GM18870 (cell line): ENCODE data around the gene SLC24A3.

Source experiments
- ATAC-seq: cut with Tn5 transposase; IDR thresholded peaks from one replicate; pipeline ENCODE4 v1.9.1; 2021; ENCODE audit warnings: moderate library complexity; ENCODE audit not compliant: unreplicated experiment

The SLC24A3 gene

GRCh38 chr20:19725814-19726525 is 513.5 kb downstream of the SLC24A3 start:
- ATAC-seq = no peak

GRCh38 chr20:19727251-19727847 is 514.9 kb downstream of the SLC24A3 start:
- ATAC-seq = no peak

- no peak for ATAC-seq
Measured at GRCh38 chr20:19729672-19730071, 517.2 kb downstream of the SLC24A3 start.

- ATAC-seq = no peak
Measured at GRCh38 chr20:19730706-19731105, 518.3 kb downstream of the SLC24A3 start.

DNA sequence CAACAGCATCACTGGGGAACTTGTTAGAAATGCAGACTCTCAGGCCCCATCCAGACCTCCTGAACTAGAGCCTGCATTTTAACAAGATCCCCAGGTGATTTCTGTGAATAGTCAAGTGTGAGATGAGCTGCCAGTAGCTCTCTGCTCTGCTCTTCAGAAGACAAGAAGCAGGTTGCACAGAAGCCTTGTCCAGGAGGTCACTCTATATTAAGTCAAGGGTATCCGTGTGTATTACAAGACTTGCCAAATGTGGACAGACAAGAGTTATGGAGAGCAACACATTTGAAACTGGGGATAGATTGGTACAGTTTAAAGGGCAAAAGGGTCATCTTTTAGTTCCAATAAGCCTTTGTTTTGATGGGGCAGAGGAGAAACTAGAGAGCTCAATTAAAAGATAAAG is 522.4 kb downstream of the SLC24A3 start:
- ATAC-seq = no peak

GRCh38 chr20:19735446-19735845 is 523.0 kb downstream of the SLC24A3 start:
- peak; percentile 50 for ATAC-seq

- ATAC-seq = no peak
Measured at GRCh38 chr20:19737025-19737424, 524.6 kb downstream of the SLC24A3 start.

- ATAC-seq = no peak
Measured at GRCh38 chr20:19738951-19739350, 526.5 kb downstream of the SLC24A3 start.

GRCh38 chr20:19739351-19739750 is 526.9 kb downstream of the SLC24A3 start:
- ATAC-seq = no peak

- ATAC-seq = no peak
Measured at GRCh38 chr20:19740512-19740911, 528.1 kb downstream of the SLC24A3 start.

DNA sequence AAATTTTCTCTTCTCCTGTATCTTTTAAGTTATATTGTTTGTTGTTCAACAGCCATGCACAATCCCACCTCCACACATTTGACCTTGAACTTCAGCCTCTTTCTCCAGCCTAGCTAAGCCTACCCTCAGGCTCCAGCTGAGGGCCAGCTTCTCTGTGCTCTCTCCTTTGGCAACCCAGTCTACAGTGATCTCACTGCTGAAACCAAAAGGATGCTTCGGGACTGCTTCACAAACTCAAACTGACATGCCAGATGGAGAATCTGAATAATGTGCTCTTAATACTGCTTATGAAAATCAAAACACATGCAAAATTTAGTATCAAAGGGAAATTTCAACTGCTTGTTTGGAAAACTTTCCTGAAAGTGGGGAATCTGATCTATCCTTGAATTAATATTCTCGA is 529.5 kb downstream of the SLC24A3 start:
- no peak for ATAC-seq

GRCh38 chr20:19742974-19743639 is 530.7 kb downstream of the SLC24A3 start:
- no peak for ATAC-seq

GRCh38 chr20:19743640-19743995 is 531.2 kb downstream of the SLC24A3 start:
- ATAC-seq = no peak

DNA sequence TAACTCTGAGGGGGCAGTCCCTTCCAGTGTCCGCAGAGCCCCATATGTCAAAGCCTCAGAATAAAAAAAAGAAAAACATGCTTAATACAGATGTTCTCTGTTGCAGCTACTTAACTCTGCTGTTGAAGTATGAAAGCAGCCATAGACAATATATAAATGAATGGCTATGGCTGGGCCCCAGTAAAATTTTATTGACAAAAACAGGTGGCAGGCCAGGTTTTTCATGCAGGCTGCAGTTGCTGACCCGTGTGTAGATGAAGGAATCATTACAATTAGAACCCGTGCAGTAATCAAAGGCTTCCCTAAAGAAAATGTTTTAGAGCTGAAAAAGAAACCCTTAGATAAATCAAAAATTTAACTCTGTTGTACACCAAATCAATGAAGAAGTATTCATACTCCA is 532.7 kb downstream of the SLC24A3 start:
- ATAC-seq = no peak

- ATAC-seq = no peak
Measured at GRCh38 chr20:19745584-19745983, 533.1 kb downstream of the SLC24A3 start.

GRCh38 chr20:19746396-19746795 is 534.0 kb downstream of the SLC24A3 start:
- ATAC-seq = no peak

DNA sequence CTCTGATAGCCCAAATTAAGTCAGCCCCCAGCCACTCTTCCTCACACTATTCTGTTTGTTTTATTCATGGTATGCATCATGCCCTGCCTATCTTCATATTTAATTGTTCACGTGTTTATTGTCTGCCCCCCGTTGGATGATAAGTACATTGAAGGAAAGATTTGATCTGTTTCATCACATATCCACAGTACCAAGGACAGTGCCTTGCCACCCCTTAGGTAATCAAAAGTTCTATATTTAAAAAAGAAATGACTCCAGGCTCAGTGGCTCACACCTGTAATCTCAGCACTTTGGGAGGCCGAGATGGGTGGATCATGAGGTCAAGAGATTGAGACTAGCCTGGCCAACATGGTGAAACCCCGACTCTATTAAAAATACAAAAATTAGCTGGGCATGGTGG is 535.5 kb downstream of the SLC24A3 start:
- ATAC-seq = no peak

DNA sequence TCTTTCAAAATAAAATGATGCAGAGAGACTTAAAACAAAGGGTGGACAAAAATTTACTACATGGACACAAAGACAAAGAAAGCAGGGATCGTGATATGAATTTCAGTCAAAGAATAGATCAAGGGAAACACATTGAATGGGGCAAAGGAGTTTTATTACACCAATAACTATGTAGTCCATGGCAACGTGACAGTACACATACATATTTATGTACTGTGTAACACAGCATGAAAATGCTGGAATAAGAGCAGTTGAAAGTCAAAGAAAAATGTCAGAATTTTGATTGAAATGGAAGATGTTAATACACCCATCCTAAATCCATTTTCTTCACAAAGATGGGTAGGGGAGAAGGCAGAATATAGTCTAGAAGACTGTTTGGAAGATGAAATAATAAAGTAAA is 536.2 kb downstream of the SLC24A3 start:
- no peak for ATAC-seq

GRCh38 chr20:19749618-19750071 is 537.2 kb downstream of the SLC24A3 start:
- no peak for ATAC-seq

DNA sequence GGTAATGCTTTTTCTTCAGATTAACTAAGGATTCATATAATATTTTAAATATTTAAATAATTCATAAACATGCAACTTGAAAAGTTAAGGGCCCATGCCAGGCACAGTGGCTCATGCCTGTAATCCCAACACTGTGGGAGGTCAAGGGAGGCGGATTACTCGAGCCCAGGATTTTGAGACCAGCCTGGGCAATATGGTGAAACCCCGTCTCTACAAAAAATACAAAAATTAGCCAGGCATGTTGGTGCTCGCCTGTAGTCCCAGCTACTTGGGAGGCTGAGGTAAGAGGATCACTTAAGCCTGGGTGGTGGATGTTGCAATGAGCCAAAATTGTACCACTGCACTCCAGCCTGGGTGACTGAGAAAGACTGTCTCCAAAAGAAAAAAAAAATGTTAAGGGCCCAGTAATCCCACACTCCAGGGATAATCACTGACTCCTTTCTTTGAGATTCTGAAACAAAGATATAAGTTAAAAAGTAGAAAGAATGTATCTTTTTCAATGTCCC is 537.7 kb downstream of the SLC24A3 start:
- no peak for ATAC-seq

DNA sequence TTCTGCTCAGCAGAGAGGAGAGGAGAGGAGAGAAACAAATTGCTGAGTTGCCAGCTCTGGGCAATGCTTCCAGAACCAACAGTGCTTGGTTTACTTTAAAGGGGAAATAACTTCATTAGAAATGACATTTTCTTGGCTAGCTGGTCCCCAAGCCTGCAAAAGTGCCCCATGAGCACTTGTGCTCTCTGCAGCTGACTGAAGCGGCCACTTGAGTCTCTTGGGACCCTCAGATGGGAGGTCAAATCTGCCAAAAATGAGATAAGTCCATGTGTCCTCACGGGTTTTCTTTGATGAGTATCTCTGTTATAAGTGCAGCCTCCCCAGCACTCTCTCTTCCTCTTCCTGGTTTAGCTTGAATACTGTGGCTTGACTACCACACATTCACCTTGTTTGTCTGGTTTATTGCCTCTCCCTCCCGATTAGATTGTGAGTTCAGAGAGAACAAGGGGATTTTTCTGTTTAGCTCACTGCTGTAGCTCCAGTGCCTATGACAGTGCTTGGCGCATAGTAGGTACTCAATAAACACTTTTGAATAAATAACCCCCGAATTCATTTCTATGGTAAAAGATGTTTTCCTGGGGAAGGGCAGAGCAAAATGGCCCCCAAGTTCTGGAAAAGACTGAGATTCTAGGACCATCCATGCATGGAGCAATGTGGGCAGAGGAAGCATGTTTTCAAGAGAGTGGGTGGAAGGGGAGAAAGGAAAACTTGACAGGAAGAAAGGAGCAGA is 538.6 kb downstream of the SLC24A3 start:
- ATAC-seq = no peak
